Adrenal gland (tissue), 12 donors: Measurements from ENCODE around the gene LRRC61. TPM values are rescaled to one million over a fixed set of nuclear protein-coding genes. Genes with fewer than 3 reads are reported as not detected.

Source experiments
- DNase-seq, 7 donors: peaks; one replicate each; pipeline ENCODE4 v3.0.0-alpha.2; 2019 to 2020
- H3K27ac ChIP-seq, 5 donors: fragments of 200-600 bp; sonication (generic) in 4 of 5; 1 replicate in 3 of 5; 2 replicates in 2 of 5; pipeline versions ENCODE4 v1.5.1 to v1.8.0; 2016 to 2020; ENCODE audit warnings: mild to moderate bottlenecking in 1 of 5
- H3K27me3 ChIP-seq: fragments of 200-600 bp; 2 replicates; pipeline ENCODE4 v1.8.0; 2021
- H3K36me3 ChIP-seq, 2 donors: fragments of 200-600 bp; replicated peaks in 1 of 2; 1 replicate in 1 of 2; 2 replicates in 1 of 2; pipeline versions ENCODE4 v1.5.1 to v1.8.0; 2018 to 2022
- H3K4me1 ChIP-seq, 2 donors: fragments of 200-600 bp; replicated peaks in 1 of 2; 1 replicate in 1 of 2; 2 replicates in 1 of 2; pipeline versions ENCODE4 v1.5.1 to v1.8.0; 2018 to 2021
- H3K4me3 ChIP-seq, 4 donors: fragments of 200-600 bp; sonication (generic) in 3 of 4; one replicate each; pipeline ENCODE4 v1.5.1; 2016 to 2018
- H3K9me3 ChIP-seq, 3 donors: fragments of 200-600 bp; sonication (generic) in 1 of 3; replicated peaks in 1 of 3; 1 replicate in 2 of 3; 2 replicates in 1 of 3; pipeline versions ENCODE4 v1.5.1 to v1.8.0; 2016 to 2021
- CTCF ChIP-seq, 6 experiments: fragments of 450-650 bp in 4 of 6; fragments of 200-600 bp in 2 of 6; sonication (generic) in 1 of 6; IDR thresholded peaks; 1 replicate in 5 of 6; 2 replicates in 1 of 6; pipeline versions ENCODE4 v1.5.1 to v1.8.0; 2016 to 2021; ENCODE audit warnings: antibody characterized with exemption in 6 of 6, mild to moderate bottlenecking in 2 of 6, moderate library complexity in 1 of 6
- POLR2A ChIP-seq, 2 donors: fragments of 450-650 bp; IDR thresholded peaks; one replicate each; pipeline ENCODE4 v1.6.1; 2017; ENCODE audit warnings: antibody characterized with exemption in 2 of 2, mild to moderate bottlenecking in 2 of 2, moderate library complexity in 1 of 2
- WGBS, 4 donors: extraction: QIAGEN DNeasy Blood & Tissue Kit in 2 of 4; methylation state at CpG; one replicate each; pipeline versions ENCODE4 v1.1.5 to v1.1.7; 2013 to 2017; 5-methylcytosine and 5-hydroxymethylcytosine counted together
- intact Hi-C, 2 donors: fragments of 100-400 bp; cut with DNase I; formaldehyde crosslinking; loops; one replicate each; pipeline versions ENCODE4 v1.14.1 to v1.15.0; 2022 to 2023
- polyA plus RNA-seq, 3 donors: library from polyadenylated mRNA; stranded (reverse); fragments of 200-250 nt in 2 of 3; fragments of 350-450 nt in 1 of 3; fragmentation: Illumina TruSeq in 1 of 3; extraction: RNeasy Lipid Tissue Mini Kit (QIAGEN cat#74804) in 1 of 3; gene quantifications; one replicate each; pipeline ENCODE4 v1.2.3, GENCODE V29; 2013 to 2014
- total RNA-seq, 9 donors: library from RNA; depleted of rRNA in 4 of 9; stranded (reverse); fragments of >200 nt in 4 of 9; fragments of 120-200 nt in 1 of 9; fragmentation: NEBNext Ultra II Directional in 1 of 9; extraction: Animal tissue kit (Norgen Biotek cat#: 25700) in 1 of 9; gene quantifications; one replicate each; pipeline versions ENCODE4 v1.1.0 to v1.2.4, GENCODE V29; 2013 to 2023
- donor health status: healthy with polysubstance abuse.
- donor health status: Bipolar disorder and iron deficiency.
- donor health status: DM: yes; HTN: yes; CAD: no.
- donor health status: DM: no; HTN: no; CAD: no.
- donor health status: DM: no; HTN: no; CAD: no.
- donor health status: DM: yes; HTN: yes; CAD: no.

The LRRC61 gene
- total and polyA plus RNA-seq, 12 donors = 8.6 to 1,435 (median 176) TPM

- Histone ChIP-seq H3K27ac (peak overlapping the region in 1 of 5 donors; percentile 68), H3K9me3 (no peaks in the 10 kb centered on the region), H3K4me1 (peaks cover 4 to 52% of the 10 kb centered on the region in 2 donors), H3K27me3 (no peaks in the 10 kb centered on the region), H3K4me3 (no peak overlapping the region), H3K36me3 (no peaks in the 10 kb centered on the region)
- intact Hi-C loops = no loop called here
- TF ChIP-seq CTCF (IDR thresholded peaks at IDR 0.05) = no peak
- no peak for TF ChIP-seq POLR2A (IDR thresholded peaks at IDR 0.05)
- DNase-seq = no peak
- WGBS, 4 donors = 60 to 96% (median 92%) methylated on average over 1 of the region's 1 CpG
Observed at GRCh38 chr7:150381785-150382122, 58.6 kb downstream of the LRRC61 start.

GRCh38 chr7:150382123-150382843, 59.1 kb downstream of the LRRC61 start:
- WGBS, 4 donors = 73 to 83% (median 80%) methylated on average over 9 to 20 of the region's 20 CpGs
- Histone ChIP-seq H3K36me3 (no peaks in the 10 kb centered on the region), H3K4me3 (no peak overlapping the region), H3K4me1 (peaks cover 4 to 51% of the 10 kb centered on the region in 2 donors), H3K9me3 (no peaks in the 10 kb centered on the region), H3K27ac (peak overlapping the region in 2 of 5 donors; percentile 40 to 68), H3K27me3 (no peaks in the 10 kb centered on the region)
- DNase-seq = peak in 1 of 7 donors; percentile 50
- intact Hi-C loops = no loop called here
- TF ChIP-seq POLR2A (IDR thresholded peaks at IDR 0.05) (peak in 1 of 2 donors; percentile 8), CTCF (IDR thresholded peaks at IDR 0.05) (no peak)

GRCh38 chr7:150382844-150383225, 59.7 kb downstream of the LRRC61 start:
- Histone ChIP-seq H3K27ac (peak overlapping the region in 2 of 5 donors; percentile 40 to 68), H3K4me1 (peaks cover 4 to 46% of the 10 kb centered on the region in 2 donors), H3K9me3 (no peaks in the 10 kb centered on the region), H3K27me3 (no peaks in the 10 kb centered on the region), H3K36me3 (no peaks in the 10 kb centered on the region), H3K4me3 (no peak overlapping the region)
- no peak for TF ChIP-seq CTCF (IDR thresholded peaks at IDR 0.05)
- no peak for TF ChIP-seq POLR2A (IDR thresholded peaks at IDR 0.05)
- WGBS, 4 donors = 49 to 54% (median 50%) methylated on average over 3 to 4 of the region's 4 CpGs
- intact Hi-C loops = no loop called here
- no peak for DNase-seq

- Histone ChIP-seq H3K4me3 (no peak overlapping the region), H3K27me3 (no peaks in the 10 kb centered on the region), H3K27ac (peak overlapping the region in 1 of 5 donors; percentile 68), H3K36me3 (no peaks in the 10 kb centered on the region), H3K4me1 (peaks cover 7 to 44% of the 10 kb centered on the region in 2 donors), H3K9me3 (no peaks in the 10 kb centered on the region)
- peak in 2 of 7 donors; percentile 53 to 94 for DNase-seq
- 54 to 93% (median 89%) methylated on average over 2 to 22 of the region's 22 CpGs for WGBS, 4 donors
- intact Hi-C loops = no loop called here
- TF ChIP-seq POLR2A (IDR thresholded peaks at IDR 0.05) = peak in 1 of 2 donors; percentile 58
- no peak for TF ChIP-seq CTCF (IDR thresholded peaks at IDR 0.05)
Observed at GRCh38 chr7:150383710-150384397, 60.7 kb downstream of the LRRC61 start.
